T1000 (cell line): ENCODE data around the gene TP53RK.

ENCODE experiments used
- DNase-seq: peaks from one replicate; lab custom pipeline; 2025; ENCODE audit warnings: mixed read lengths; lab: John Stamatoyannopoulos, UW

The TP53RK gene

DNA sequence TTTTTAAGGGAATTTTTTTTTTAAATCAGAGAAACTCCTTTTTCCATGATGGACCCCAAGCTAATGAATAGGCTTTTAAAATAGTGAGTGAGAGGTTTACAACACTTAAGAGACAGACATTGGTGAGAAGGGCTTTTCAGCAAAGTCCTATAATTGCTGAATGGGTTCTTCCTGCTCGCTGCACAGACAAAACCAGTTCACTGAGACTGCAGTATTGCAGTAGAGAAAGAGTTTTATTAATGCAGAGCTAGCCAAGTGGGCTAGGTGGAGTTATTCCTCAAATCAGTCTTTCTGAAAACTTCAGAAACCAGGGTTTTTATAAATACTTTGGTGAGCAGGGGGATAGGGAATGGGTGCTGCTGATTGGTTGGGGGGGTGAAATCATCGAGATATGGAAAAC, 17.0 kb upstream of the TP53RK start:
- DNase-seq, result no peak

DNA sequence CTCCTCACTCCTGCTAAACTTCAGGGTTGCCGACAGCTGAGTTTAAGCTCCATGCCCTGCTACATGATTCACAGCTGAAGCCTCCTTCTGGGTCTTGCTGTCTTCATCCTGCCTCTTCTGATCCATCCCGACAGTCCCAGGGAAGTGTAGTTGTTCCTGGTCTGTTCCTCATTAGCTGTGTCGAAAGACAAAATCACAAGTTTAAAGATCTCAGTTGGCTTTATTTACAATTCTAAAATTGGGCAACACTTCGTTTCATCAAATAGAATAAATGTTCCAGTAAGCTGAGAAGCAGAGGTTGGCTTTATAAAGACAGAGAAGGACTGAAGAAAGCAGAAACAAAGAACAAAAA, 16.1 kb upstream of the TP53RK start:
- no peak for DNase-seq

DNA sequence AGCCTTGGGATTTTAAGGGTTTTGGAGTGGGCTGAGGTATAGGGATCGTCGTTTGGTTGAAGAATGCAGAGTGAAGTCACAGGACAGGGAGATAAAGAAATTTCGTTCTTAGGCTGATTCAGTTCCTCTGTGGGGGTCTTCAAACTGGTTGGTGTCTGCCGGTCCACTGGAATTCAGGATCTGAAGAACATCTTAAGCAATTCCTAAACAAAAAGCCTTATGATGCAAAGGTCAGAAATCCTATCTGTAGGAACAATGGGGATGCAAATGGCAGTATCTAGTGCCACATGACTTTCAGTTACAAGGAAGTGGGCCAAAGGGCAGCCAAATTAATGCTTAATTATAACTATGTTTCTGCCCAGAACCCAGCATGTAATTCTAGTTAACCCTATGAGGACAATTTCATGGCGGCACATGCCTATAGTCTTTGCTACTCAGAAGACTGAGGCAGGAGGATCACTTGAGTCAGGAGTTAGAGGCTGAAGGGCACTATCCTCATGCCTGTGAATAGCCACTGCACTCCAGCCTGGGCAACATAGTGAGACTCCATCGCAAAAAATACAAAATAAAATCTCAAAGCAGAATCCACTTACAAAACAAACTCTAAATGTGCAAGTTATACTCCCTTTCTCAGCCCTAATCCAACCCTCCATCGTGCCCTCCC, 15.6 kb upstream of the TP53RK start:
- DNase-seq, result no peak

DNA sequence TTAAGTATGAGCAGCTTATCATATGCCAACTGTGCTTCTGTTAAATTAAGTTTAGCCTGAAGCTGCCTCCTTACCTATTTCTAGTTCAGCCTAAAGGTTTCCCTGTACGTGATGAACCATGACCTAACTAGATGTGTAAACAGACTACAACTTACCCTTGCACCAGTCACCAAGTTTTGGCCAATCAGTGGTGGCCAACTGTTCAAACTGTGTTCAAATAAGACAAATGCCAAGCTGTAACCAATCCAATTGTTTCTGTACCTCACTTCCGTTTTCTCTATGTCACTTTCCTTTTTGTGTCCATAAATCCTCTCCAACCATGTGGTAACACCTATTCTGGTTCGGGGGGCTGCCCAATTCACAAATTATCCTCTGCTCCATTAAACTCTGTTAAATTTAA, 14.2 kb upstream of the TP53RK start:
- no peak for DNase-seq

DNA sequence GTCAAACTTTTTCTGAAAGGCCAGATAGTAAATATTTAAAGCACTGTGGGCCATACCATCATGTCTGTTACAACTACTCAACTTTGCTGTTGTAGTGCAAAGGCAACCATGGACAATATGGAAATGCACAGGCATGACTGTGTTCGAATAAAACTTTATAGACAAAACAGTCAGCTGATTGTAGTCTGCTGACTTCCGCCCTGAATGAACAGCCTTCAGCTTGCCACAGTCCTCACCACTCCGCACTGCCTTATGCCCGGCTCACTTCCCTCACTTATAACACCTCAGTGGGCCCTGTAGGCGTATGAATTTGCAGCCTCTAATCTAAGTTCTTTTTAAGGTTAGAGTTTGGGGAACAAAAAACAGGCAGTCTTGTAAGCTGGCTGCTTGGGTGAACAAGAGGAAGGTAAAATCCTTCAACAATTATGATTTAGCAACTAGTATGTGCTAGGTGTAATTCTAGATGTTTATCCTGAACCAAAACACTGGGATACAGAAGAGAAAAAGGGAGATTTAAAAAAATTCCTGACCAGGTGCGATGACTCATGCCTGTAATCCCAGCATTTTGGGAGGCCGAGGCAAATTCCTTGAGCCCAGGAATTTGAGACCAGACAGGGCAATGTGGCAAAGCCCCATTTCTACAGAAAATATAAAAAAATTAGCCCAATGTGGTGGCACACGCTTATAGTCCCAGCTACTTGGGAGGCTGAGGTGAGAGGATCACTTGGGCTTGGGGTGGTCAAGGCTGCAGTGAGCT, 13.4 kb upstream of the TP53RK start:
- no peak for DNase-seq

DNA sequence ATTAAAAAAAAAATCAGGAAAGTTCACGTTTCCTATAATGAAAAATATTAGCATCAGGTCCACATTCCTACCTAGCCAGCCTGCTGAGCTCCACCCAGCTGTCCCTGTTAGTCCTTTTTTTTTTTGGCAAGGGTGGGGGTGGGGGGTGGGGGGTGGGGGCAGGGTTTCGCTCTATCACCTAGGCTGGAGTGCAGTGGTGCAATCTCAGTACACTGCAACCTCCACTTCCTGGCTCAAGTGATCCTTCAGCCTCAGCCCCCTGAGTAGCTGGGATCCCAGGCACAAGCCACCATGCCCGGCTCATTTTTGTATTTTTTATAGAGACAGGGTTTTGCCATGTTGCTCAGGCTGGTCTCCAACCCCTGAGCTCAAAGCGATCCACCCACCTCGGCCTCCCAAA, 12.7 kb upstream of the TP53RK start:
- no peak for DNase-seq

DNA sequence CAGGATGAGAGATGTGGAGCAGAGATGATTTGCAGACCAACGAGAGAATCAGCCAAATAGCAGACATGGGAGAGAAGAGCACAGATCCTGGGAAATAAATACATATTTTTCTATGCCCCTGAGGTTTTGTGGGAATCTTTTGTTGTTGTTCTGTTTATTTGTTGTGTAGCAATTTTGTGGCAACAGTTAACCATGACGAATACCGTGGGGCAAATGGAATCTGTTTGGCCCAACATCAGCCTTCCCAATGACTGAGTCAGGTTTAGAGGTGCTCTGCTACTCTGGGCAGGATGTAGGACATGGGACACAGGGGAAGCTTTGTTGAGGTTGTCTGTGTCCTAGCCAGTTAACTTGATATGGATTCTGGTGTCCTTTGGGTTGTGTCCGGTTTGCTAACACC, 12.3 kb upstream of the TP53RK start:
- DNase-seq, result no peak

DNA sequence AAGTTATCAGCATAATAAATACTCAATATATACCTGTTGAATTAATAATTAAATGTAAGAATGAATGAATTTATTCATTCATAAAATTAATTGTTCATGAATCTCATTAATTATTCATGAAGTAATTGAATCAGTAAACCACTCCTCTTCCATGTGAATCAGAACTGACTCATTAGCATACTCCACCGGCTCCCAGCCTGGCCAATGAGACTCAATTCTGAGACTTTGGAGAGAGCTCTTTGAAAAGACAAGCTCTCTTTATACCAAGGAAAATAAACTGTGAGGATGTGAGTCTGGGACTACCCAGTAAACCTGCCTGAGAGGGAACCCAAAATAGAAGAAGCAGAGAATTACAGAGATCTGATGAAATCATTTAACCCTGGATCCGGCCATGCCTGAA, 11.8 kb upstream of the TP53RK start:
- DNase-seq, result no peak

DNA sequence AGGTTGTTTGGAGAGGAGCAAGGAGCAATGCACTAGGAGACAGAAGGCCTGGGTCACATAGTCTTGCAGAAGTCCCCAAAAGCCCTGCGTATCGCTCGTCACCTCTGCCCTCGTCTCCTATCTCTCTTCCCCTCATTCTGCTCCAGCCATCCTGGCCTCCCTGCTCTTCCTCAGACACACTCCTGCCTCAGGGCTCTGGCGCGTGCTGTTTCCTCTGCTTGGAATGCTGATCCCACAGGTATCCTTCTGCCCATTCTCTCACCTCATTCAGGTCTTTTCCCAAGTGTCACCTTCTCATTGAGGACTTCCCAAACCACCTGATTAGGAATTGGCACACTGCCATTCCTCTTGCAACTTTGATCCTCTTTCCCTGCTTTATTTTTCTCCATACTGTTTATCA, 11.2 kb upstream of the TP53RK start:
- DNase-seq, result no peak

DNA sequence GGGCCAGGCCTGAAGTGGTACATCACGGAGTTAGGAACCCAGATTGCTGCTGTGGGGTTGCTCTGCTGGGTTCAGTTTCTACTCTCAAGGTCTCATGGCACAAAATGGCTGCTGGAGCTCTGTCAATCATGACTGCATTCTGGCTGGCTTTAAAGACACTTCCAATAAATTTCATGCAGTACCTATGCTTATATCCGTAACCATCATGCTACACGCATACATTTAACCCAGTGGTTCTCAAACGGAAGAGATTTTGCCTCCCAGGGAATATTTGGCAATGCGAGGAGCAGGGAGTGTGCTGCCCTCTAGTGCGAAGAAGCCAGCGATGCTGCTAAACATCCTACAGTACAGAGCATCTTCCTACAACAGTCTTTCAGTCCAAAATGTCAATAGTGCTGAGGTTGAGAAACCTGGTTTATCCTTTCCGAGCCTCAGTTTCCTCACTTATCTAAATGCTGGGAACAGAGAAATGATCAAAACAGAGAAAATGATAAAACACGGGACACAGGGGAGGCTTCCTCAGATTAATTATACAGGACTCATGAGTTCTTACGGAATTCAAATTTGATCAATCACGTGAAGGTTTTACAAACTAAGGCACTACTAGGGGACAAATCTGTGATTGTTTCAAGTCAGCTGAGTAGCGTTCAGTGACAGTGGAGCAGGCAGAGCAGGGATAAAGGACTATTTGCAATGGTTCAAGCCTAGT, 10.6 kb upstream of the TP53RK start:
- DNase-seq, result no peak

DNA sequence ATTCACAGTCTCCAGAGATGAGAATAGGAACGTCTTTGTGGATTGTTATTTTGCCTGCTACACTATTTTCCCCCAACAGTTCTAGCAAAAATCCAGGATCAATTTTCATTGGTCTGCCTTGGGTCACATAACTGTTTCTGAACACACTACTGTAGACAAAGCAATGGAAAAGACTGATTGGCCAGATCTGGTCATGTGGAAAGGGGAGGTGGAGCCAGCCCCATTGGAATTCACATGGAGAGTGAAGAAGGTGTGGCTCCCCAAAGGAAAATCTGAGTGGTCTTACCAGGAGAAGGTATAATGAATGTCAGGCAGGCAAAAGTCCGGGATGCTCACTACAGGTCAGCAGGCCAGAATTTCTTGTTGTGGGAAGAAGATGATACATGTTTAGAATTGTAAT, 9.5 kb upstream of the TP53RK start:
- no peak for DNase-seq

DNA sequence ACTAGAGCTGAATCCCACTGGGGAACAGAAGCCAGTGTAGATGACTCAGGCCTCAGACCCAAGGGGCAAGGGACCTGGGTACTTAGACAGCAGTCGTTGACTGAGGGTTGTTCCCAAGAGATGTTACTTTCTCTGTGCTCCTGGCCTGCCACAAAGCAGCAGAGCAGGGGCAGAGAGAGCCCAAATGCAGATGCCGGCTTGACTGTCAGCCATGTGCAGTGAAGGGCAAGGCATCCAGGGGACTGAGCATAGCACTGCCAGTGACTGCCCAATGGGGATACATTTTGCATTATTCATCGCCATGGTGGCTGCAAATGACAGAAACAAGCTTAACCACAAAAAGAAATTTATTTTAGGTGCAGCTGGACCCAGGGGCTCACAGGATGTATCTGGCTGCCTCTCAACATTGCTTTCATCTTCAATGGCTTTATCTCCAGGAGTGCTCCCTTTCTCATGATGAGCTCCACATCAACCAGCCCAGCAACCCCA, 7.6 kb upstream of the TP53RK start:
- DNase-seq, result no peak

DNA sequence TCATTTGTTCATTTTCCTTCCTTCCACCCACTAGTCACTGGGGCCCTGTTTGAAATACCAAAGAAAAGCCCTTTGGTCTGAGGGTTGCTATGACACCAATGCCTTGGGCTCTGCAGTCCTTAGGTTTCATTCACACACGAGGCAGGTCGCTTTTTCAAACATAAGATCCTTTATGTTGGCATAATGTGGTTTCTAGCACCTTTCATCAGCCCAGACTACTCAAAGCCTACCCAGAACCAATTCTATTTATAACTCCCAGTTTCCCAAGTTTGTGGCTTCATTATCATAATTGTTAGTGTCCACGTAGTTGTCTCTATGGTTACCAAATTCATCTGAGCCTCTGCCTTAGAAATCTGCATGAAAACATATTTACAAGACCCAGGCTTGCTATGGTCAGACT, 6.6 kb upstream of the TP53RK start:
- DNase-seq, result no peak

DNA sequence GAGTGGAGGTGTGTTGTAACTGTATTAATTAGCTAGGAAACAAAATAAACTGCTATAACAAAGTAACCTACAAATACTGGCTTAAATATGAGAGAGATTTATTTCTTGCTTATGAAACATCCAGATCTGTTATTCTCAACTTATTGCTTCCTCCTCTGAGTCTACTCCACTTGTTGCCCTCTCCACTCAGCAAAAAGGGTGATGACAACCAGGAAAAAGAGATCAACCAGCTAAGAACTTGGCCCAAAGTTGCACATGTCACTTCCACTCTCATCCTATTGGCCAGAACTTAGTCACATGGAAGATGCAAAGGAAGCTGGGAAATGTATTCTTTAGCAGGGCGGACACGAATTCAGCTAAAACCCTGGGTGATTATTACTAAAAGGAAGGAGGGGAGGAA, 5.2 kb upstream of the TP53RK start:
- DNase-seq, result no peak

DNA sequence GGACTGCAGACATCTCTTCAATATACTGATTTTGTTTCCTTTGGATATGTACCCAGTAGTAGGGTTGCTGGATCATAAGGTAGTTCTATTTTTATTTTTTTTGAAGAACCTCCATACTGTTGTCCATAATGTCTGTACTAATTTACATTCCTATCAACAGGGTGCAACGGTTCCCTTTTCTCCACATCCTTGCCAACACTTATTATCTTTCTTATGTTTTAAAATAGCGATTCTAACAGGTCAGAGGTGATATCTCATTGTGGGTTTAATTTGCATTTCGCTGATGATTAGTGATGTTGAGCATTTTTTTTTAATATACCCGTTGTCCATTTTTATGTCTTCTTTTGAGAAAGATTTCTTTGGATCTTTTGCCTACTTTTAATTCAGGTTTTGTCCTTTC, 2.0 kb upstream of the TP53RK start:
- no peak for DNase-seq

DNA sequence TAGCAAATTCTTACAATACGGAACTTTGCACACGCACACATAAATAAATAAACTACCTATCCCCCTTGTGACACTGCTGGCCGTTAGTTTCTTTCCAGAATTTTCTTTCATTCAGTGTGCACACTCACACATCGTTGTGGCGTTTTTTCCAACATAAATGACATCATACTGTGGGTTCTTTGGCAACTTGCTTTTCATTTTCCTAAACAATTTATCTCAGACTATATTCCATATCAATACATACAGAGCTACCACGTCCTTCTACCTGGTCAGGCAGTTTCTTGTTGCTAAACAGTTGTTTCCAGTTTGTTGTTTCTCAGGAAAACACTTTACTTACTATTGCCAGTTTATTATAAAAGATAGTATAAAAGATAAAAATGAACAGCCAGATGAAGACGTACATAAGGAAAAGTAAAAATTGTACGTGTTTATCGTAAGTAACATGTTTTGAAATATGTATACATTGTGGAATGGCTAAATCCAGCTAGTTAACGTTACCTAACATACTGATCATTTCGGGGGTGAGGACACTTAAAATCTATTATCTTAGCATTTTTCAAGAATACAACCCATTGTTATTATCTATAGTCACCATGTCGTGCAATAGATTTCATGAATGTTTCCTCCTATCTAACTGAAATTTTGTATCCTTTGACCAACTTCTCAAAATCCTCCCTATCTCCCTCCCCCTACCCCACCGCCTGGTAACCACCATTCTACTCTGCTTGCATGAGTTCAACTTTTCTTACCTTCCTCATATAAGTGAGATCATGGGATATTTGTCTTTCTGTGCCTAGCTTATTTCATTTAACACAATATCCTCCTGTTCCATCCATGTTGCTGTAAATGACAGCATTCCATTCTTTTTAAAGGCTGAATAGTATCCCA, 1.2 kb upstream of the TP53RK start:
- DNase-seq, result no peak

DNA sequence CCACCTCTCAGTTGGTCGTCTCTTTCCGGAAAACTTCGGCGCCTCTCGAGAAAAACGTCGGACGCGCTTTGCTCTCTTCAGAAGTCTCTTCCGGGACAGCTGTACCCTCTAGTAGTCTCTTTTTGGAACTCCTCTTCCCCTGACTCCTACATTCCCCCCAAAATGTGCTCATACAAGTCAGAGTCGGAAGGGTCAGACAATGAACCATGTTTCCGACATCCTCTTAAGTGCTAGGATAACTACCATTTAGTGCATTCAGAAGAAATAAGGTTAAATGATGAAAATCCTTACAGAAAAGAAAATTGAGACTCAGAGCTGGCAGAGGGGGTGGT, 476 bp upstream of the TP53RK start:
- no peak for DNase-seq

DNA sequence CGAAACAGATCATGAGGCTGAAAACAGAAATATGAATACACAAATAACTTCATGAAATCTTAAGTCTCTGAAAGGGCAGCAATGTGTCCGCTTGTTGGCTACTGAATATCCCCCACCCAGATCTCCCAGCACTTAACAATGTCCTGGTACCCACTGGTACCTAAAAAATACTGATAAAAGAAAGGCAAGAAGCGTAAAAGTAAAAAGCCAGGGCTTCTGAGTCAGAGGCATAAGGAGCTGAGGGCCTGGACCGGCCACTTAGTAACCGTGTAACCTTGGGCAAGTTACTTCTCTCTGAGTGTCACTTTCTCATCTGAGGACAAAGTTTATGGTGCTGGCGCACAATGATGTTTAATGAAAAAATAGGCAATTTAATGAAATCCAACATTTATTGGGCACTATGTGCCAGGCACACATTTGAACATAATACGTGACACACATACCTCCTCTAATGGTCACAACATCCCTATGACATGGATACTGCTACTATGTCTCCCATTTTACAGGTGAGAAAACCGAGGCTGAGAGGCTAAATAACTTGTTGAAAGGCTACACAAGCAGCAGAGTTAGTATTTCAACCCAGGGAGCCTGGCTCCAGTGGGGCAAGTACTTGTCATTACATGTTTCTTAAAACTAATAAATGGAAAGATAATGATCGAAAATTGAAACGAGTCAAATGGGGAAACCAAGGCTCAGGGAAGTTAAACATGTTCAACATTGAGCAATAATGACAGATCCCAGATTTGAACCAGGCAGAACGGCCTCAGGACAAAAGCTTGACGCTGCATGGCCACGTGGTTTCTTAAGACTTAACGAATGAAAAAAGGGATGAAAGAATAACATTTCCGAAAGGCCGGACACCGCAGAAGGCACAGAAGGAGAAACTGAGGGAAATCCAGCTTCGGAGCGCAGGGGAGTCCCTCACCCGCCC, 828 bp downstream of the TP53RK start:
- DNase-seq, result no peak

DNA sequence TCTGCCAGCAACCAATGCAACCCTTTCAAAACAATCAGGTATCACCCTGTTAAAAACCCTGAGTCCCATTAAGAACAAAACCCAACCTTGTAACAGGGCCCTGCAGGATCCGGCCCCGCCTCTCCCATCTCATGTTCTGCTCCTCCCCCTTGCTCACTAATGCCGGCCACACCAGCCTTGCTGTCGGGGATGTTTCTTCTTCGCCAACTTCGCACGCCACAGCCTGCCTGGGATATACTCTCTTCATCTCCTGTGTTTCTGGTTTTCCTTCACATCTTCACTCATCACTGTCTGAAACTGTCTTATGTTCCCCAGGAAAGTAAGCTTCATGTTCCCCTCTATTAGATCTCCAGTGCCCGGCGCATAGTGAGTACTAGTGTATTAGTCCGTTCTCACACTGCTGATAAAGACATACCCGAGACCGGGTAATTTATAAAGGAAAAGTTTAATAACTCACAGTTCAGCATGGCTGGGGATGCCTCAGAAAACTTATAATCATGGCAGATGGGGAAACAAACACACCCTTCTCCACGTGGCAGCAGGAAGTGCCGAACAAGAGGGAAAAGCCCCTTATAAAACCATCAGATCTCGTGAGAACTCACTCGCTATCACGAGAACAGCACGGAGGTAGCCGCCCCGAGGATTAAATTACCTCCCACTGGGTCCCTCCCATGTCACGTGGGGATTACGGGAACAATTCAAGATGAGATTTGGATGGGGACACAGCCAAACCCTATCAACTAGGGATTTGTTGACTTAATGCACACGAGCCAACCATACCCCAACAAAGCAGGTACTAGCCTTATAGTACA, 5.1 kb downstream of the TP53RK start:
- peak; percentile 79 for DNase-seq

DNA sequence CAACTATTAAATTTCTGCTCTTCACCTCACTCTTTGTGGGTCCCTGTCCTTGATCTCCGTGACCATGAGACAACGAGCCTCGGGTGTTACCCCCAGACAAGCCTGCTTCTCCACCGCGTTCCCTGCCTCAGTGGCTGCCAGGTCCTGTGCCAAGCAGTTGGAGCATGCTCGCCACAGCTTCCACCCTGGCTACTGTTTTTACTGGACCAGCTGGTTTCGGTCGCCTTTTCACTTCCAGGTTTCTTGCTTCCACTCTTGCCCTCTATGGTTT, 5.6 kb downstream of the TP53RK start:
- no peak for DNase-seq
